Posterior vena cava (tissue), 2 donors: ENCODE measurements around the gene BLZF1. TPM values are rescaled to one million over a fixed set of nuclear protein-coding genes. Genes with fewer than 3 reads are reported as not detected.
A peak's percentile ranks its signal among the peaks of the same experiment; 100 is the strongest.
"Not testable (repeated sequence)": the region's sequence is repeated elsewhere in the genome, so short reads cannot be mapped to it uniquely, and the experiment has no call there.

Source experiments
- DNase-seq: peaks from one replicate; pipeline ENCODE4 v3.0.0-alpha.2; 2020; ENCODE audit warnings: low spot score
- intact Hi-C, 2 donors: fragments of 100-400 bp; cut with DNase I; formaldehyde crosslinking; loops; one replicate each; pipeline versions ENCODE4 v1.14.1 to v1.14.2; 2022 to 2023
- long read RNA-seq, 2 donors: library from polyadenylated mRNA; unstranded; transcript quantifications; one replicate each; pipeline ENCODE4 v2.0.0, GENCODE V29; 2020 to 2021
- total RNA-seq, 2 donors: library from RNA; stranded (reverse); fragmentation: NEBNext Ultra II Directional; extraction: Animal tissue kit (Norgen Biotek cat#: 25700); gene quantifications; one replicate each; pipeline ENCODE4 v1.2.1, GENCODE V29; 2021
- donor health status: DM: yes; HTN: yes; CAD: no.
- donor health status: DM: yes; HTN: yes; CAD: no.

BLZF1 gene, protein sequence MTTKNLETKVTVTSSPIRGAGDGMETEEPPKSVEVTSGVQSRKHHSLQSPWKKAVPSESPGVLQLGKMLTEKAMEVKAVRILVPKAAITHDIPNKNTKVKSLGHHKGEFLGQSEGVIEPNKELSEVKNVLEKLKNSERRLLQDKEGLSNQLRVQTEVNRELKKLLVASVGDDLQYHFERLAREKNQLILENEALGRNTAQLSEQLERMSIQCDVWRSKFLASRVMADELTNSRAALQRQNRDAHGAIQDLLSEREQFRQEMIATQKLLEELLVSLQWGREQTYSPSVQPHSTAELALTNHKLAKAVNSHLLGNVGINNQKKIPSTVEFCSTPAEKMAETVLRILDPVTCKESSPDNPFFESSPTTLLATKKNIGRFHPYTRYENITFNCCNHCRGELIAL
- 10 to 100 TPM; 27.5 to 28.5 TPM for total RNA-seq
- long read RNA-seq, donor 1, transcript BLZF1-203 (7 exons, 2,749 nt) = major isoform, 11 of 20 reads
- long read RNA-seq, donor 1, partial matches to known transcripts = 2 of 20 reads
- long read RNA-seq, donor 1, other reads (novel, unspliced or antisense) = 6 of 20 reads
- long read RNA-seq, donor 2, transcript BLZF1-203 (7 exons, 2,749 nt) = major isoform, 15 of 33 reads
- long read RNA-seq, donor 2, transcript BLZF1-201 (8 exons, 2,300 nt) = minor isoform, 5 of 33 reads
- long read RNA-seq, donor 2, partial matches to known transcripts = 6 of 33 reads
- long read RNA-seq, donor 2, other reads (novel, unspliced or antisense) = 5 of 33 reads

DNA sequence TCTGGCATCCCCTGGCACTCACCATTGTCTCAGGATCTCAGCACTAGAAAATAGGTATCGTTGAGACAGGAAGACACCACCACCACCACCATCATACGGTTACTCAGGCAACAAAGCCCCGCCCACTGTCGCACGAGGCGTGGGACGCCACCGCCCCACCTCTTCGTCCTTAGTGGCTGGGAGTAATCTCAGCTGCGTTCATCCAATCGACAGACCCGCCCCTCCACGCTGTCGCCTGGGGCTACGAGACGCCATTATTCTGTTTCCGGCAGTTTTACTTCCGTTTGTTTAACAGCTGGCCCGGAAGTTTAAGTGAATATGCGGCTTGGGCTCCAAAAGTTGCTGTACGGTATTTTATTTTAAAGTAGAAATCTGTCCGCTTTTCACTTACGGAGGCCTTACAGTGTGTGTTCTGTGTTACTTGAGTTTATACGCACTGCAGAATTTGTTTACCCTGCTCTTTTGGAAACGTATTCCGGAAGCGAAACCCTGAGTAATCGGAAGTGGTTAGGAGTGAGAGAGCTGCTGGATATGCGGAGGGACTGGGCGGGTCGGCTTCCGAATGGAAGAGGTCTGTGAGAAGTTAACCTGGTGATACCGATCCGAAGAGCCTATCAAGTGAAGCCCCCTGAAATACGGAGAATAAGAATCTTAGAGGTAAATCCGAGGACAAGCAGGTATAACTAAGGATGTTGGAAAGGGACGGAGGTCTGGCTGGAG is at the start of gene BLZF1, which contains the start of gene NME7:
Gene BLZF1, plus strand, starts transcription at position 510 of the 720 bp plus-strand sequence. CDS start 1,328 bp downstream, outside the sequence.
Gene NME7, minus strand, starts transcription at position 112 of the 720 bp plus-strand sequence. Its CDS starts 87 bp downstream, at position 25.
- DNase-seq = peak; percentile 99
- intact Hi-C loops = no loop called here

DNA sequence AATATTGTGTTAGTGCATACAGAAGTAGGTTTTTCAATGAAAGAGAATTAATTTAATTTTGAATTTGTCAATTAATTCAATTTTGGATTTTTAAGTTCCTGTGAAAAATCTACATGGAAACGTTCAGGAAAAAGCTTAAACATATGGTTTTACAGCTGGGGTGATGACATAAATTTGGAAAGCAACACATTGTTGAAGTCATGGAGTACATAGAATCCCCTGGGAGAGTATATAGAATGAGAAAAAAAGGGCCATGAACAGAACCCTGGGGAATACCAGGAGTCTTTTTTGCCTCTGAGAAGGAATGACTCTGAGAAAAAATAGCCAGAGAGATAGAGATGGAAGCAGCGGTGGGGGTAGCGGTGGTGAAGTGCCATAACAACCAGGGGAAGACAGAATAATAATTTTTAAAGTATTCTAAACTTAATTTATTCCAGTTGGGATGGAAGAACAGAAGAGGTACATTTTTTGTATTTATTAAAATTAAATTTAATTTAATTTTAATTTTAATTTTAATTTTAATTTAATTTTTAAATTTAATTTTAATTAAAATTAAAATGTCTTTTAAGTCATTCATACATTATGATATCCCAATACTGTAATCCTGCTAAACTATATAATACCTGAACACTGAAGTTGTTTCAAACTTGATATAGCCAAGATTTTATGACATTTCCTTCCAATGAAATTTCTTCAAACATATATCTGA is 49.3 kb upstream of the BLZF1 start:
- DNase-seq = no peak
- intact Hi-C loops = no loop called here

DNA sequence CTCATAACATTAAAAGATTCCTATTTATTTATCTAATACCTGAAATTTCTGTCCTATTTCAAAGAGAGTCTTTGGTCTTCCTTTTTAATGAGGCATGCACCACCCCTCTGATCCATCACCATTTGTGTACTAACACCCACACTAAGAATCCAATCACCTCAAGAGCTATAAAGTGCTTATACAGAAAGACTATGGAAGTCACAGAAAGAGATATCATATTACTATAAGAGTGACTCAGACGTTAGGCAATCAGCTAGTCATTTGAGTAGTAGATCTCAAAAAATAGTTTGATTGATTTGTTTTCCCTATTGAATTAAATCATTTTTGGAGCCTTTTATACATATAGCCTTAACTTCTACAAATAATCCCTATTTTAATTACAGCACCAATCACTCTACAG is 46.5 kb upstream of the BLZF1 start:
- intact Hi-C loops = no loop called here
- DNase-seq = no peak

DNA sequence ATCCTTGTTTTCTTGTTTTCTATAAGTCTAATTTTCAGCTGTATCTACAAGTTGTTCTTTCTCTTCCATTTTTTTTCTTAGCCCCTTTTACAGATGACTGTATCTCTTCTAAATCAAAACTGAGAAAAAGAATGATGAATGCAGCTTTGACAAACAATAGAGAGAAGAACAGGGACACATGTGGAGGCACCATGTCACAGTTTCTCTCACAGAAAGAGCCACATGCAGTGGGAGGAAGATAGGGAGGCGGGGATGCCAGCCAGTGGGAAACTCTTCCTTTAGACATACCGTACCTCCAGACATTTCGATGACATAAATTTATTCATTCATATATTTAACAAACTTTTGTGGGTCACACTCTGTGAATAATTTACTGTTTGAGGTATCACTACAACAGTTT is 45.9 kb upstream of the BLZF1 start:
- no peak for DNase-seq
- intact Hi-C loops = no loop called here

DNA sequence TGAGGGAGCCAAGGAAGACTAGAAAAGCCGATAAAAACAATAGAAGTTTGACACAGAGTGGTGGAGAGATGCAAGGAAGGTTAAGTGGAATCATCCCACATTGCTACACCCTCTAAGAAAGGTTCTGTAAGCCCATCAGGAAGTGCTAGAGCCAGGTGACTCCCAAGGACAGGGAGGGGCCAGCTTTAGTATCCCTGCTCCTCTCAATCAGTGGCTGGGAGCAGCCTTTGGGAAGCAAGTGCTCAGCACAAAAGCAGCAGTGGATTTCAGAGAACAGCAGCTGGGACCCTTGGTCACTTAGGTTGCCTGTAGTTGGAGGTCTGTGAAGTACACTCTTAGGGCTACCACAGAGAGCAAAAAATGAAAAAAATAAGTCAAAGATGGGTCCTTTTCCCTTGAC is 42.9 kb upstream of the BLZF1 start:
- intact Hi-C loops = no loop called here
- DNase-seq = no peak

DNA sequence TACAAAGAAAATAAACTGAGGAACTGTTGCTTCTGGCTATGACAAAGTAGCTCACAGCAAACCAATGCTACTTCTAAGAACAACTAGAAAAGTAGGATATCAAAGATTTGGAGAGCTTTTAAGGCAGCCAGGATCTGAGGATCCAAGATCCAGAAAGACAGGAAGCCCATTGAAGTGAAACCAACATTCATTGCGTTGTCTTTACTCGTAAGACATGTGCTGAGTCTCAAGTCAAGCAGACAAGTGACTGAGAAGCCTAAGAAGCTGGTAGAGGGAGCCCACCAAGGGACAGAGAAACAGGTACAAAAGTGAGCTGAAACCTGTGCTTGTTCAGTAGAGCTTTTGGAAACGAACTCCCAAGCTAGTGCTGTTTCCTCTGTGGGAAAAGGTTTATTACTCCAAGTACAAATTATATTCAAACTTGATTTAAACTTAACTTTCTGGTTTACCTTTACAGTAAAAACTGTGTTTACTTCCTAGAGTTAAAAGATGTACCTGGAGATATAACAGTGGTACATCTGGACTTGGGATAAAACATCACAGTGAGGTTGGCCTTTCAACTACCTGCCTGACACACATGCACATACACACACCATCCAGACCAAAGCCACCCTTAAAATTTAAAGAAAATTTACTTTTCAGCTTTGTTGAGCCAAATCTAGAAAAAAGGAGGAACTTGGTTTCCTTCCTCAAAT is 41.6 kb upstream of the BLZF1 start:
- no peak for DNase-seq
- intact Hi-C loops = no loop called here

DNA sequence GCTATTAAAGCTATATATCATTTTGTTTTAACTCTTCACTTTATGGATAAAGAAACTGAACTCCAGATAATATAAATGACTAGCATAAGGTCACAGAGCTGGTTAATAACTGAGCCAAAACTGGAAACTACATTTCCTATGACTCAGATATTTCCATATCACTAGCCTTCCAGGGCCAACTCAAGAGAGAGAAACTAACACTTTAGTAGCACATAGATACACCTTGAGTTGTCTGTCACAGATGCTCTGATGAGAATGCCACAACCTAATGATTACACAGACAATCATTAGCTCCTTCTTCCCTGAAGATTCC is 41.1 kb upstream of the BLZF1 start:
- intact Hi-C loops = no loop called here

DNA sequence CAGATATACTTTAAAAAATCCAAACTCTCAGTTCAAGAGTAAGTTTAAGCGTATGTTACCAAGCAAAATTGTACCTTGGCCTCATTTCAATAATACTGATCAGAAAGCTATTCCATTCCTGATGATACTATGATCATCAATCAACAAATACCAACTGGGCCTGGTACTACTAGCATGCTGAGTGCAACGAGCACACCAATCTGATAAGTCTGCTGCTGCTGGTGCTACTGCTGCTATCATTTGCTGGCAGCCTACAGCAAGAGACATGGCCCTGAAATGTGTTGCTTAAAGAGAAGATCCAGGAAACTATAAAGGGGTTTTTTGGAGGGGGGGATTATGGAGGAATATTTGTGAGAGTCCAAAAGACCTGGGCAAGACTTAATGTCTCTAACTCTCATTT is 40.1 kb upstream of the BLZF1 start:
- intact Hi-C loops = no loop called here
- DNase-seq = no peak

More for the DNA sequence above, 41.1 kb upstream of the BLZF1 start:
- DNase-seq = no peak

DNA sequence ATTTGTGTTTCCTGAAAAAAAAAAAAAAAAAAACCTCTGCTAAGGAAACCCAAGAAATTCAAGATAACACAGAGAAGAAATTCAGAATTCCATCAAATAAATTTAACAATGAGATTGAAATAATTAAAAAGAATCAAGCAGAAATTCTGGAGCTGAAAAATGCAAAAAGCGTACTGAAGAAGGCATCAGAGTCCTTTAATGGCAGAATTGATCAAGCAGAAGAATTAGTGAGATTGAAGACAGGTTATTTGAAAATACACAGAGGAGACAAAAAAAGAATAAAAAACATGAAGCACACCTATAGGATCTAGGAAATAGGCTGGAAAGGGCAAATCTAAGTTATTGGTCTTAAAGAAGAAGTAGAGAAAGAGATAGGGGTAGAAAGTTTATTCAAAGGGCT is 38.6 kb upstream of the BLZF1 start:
- no peak for DNase-seq
- intact Hi-C loops = no loop called here

DNA sequence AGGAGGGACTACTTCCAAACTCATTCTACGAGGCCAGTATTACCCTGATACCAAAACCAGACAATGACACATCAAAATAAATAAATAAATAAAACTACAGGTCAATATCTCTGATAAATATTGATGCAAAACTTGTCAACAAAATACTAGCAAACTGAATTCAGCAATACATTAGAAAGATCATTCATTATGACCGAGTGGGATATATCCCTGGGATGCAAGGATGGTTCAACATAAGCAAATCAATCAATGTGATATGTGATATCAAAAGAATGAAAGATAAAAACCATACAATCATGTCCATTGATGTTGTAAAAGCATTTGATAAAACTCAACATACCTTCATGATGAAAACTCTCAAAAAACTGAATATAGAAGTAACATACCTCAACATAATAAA is 37.1 kb upstream of the BLZF1 start:
- intact Hi-C loops = no loop called here
- no peak for DNase-seq

DNA sequence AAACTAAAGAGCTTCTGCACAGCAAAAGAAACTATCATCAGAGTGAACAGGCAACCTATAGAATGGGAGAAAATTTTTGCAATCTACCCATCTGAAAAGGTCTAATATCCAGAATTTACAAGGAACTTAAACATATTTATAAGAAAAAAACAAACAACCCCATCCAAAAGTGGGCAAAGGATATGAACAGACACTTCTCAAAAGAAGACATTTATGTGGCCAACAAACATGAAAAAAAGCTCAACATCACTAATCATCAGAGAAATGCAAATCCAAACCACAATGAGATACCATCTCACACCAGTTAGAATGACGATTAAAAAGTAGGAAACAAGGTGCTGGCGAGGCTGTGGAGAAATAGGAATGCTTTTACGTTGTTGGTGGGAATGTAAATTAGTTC is 33.3 kb upstream of the BLZF1 start:
- DNase-seq, intact Hi-C loops: not testable (repeated sequence)

DNA sequence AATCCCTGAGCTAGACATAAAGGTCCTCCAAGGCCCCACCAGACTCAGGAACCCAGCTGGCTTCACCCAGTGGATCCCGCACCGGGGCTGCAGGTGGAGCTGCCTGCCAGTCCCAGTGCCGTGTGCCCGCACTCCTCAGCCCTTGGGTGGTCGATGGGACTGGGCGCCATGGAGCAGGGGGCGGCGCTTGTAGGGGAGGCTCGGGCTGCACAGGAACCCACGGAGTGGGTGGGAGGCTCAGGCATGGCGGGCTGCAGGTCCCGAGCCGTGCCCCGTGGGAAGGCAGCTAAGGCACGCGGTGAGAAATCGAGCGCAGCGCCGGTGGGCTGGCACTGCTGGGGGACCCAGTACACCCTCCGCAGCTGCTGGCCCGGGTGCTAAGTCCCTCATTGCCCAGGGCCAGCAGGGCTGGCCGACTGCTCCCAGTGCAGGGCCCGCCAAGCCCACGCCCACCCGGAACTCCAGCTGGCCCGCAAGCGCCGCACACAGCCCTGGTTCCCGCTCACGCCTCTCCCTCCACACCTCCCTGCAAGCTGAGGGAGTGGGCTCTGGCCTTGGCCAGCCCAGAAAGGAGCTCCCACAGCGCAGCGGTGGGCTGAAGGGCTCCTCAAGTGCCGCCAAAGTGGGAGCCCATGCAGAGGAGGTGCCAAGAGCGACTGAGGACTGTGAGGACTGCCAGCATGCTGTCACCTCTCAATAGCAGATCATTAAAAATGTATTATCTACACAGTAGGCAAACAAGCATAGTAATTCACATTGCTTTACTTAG is 30.9 kb upstream of the BLZF1 start:
- DNase-seq, intact Hi-C loops: not testable (repeated sequence)

DNA sequence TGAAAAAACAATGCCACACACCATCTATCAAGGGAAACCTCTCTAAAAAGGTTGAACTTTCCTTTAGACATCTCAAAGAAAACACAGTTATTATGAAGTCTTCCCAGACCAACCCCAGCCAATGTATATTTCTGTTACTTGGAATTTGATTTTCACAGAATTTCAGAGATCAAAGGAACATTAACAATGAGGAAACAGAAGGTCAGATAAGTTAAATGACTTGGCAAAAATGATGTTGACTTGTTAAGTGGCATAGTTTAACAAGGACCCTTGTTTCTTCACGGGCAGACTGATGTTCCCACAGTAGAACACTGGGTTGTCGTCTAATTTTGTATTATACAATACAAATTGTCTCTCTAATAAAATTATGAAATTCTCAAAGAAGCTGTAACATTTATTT is 29.4 kb upstream of the BLZF1 start:
- DNase-seq = no peak
- intact Hi-C loops = no loop called here

DNA sequence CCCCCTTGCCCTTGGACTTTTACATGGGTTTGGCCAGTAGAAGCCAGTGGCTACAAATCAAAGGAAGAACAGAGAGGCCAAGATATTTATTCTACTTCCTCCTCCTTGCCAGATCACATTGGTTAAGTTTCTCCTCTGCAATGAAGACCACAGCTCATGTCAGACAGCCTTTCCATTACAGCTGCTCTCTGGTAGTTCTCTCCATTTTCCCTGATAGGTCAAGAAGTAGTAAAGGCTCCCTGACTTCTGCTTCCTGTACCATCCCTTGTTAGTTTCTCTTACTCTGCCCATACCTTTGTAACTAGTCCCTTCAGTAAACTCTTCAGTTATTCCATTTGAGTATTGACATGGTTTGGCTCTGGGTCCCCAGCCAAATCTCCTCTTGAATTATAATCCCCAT is 28.2 kb upstream of the BLZF1 start:
- no peak for DNase-seq
- intact Hi-C loops = loop anchor here in 1 of 2 donors (10.0 kb wide), 1 partner anchor 745 kb away; no protein-coding TSS in a partner anchor

DNA sequence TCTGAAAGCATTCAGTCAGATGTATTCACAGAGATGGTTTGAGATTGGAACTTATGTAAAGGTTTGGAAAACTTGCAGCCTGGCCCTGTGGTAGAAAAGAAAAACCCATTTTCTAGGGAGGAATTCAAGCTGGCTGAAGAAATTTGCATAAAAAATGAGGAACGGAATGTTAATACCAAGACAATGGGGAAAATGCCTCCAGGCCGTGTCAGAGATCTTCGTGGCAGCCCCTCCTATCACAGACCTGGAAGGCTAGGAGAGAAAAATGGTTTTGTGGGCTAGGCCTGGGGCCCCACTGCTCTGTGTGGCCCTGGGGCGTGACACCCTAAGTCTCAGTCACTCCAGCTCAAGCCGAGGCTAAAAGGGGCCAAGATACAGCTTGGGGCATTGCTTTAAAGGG is 27.1 kb upstream of the BLZF1 start:
- intact Hi-C loops = loop anchor here in 1 of 2 donors (10.0 kb wide), 1 partner anchor 746 kb away; no protein-coding TSS in a partner anchor

DNA sequence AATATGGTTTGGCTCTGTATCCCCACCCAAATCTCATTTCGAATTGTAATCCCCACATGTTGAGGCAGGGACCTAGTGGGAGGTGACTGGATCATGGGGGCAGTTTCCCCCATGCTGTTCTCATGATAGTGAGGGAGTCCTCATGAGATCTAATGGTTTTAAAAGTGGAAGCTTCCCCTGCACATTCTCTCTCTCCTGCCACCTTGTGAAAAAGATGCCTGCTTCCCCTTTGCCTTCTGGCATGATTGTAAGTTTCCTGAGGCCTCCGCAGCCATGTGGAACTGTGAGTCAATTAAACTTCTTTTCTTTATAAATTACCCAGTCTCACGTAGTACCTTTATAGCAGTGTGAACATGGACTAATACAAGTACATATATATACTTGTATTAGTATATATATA is 25.9 kb upstream of the BLZF1 start:
- DNase-seq = not testable (repeated sequence)
- intact Hi-C loops = loop anchor here in 1 of 2 donors (10.0 kb wide), 1 partner anchor 747 kb away; no protein-coding TSS in a partner anchor

More for the DNA sequence above, 27.1 kb upstream of the BLZF1 start:
- DNase-seq = no peak

DNA sequence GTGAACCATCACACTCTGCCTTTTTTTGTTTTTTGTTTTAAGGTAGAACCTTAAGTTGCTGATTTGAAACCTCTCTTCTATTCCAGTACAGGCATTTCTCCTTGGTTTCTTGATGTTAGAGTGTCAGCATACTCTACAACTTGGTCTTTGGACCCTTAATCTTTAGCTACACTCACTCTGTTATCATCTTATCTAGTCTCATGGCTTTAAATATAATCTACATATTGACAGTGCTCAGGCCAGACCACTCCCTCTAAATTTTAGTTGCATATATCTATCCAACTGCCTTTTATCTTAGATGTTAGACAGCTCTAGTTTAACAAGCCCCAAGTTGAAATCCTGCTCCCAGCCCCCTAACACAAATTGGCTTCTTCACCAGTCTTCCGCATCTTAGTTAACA is 22.5 kb upstream of the BLZF1 start:
- no peak for DNase-seq
- intact Hi-C loops = loop anchor here (5.0 to 10.0 kb wide), 2 partner anchors 743 to 751 kb away; no protein-coding TSS in a partner anchor
